CD14-positive monocyte (primary cell): ENCODE measurements around the gene SPDYE4. TPM values are rescaled to one million over a fixed set of nuclear protein-coding genes. Genes with fewer than 3 reads are reported as not detected.

Experiments
- DNase-seq, 3 donors: peaks; one replicate each; pipeline ENCODE4 v3.0.0-alpha.2; 2011 to 2022
- H2AFZ ChIP-seq: 2 replicates; pipeline ENCODE4 v1.6.0; 2012; ENCODE audit warnings: mild to moderate bottlenecking, low read depth, low read length, inconsistent platforms; ENCODE audit not compliant: insufficient read depth, poor library complexity, severe bottlenecking
- H3K27ac ChIP-seq, 2 donors: 1 replicate in 1 of 2; 2 replicates in 1 of 2; pipeline ENCODE4 v1.5.1; 2012 to 2013; ENCODE audit warnings: low read length in 2 of 2, control low read depth in 1 of 2, inconsistent platforms in 1 of 2, low read depth in 1 of 2, mild to moderate bottlenecking in 1 of 2
- H3K27me3 ChIP-seq, 2 donors: one replicate each; pipeline versions ENCODE4 v1.6.0 to v1.6.1; 2011 to 2013; ENCODE audit warnings: low read length in 2 of 2; ENCODE audit not compliant: control insufficient read depth in 2 of 2, insufficient read depth in 2 of 2
- H3K36me3 ChIP-seq, 2 donors: replicated peaks in 1 of 2; 1 replicate in 1 of 2; 2 replicates in 1 of 2; pipeline versions ENCODE4 v1.5.1 to v1.6.1; 2012 to 2013; ENCODE audit warnings: low read length in 2 of 2, control low read depth in 1 of 2, inconsistent platforms in 1 of 2, mild to moderate bottlenecking in 1 of 2; ENCODE audit not compliant: insufficient read depth in 2 of 2, control insufficient read depth in 1 of 2
- H3K4me1 ChIP-seq, 2 donors: 1 replicate in 1 of 2; 2 replicates in 1 of 2; pipeline versions ENCODE4 v1.5.1 to v1.6.1; 2012 to 2013; ENCODE audit warnings: low read length in 2 of 2, control low read depth in 1 of 2, inconsistent platforms in 1 of 2, mild to moderate bottlenecking in 1 of 2, moderate library complexity in 1 of 2; ENCODE audit not compliant: insufficient read depth in 2 of 2, control insufficient read depth in 1 of 2
- H3K4me2 ChIP-seq: replicated peaks from 2 replicates; pipeline ENCODE3; 2012; ENCODE audit warnings: low read length, moderate library complexity, mild to moderate bottlenecking; ENCODE audit not compliant: poor library complexity, severe bottlenecking; ENCODE audit errors: extremely low read depth
- H3K4me3 ChIP-seq, 3 experiments: fragments of 200-600 bp in 1 of 3; sonication (generic) in 1 of 3; replicated peaks in 1 of 3; 1 replicate in 2 of 3; 2 replicates in 1 of 3; pipeline ENCODE4 v1.5.1; 2011 to 2013; ENCODE audit warnings: low read length in 3 of 3, mild to moderate bottlenecking in 3 of 3, control low read depth in 2 of 3, low read depth in 2 of 3, inconsistent platforms in 1 of 3, moderate library complexity in 1 of 3
- H3K79me2 ChIP-seq: 2 replicates; pipeline ENCODE4 v1.6.0; 2012; ENCODE audit warnings: mild to moderate bottlenecking, control low read depth, inconsistent platforms, low read length, moderate library complexity; ENCODE audit not compliant: insufficient read depth
- H3K9ac ChIP-seq: 2 replicates; pipeline ENCODE4 v1.6.0; 2017; ENCODE audit warnings: low read length, mild to moderate bottlenecking; ENCODE audit not compliant: insufficient read depth, poor library complexity, severe bottlenecking
- H3K9me3 ChIP-seq, 2 donors: replicated peaks in 1 of 2; 1 replicate in 1 of 2; 2 replicates in 1 of 2; pipeline versions ENCODE4 v1.5.1 to v1.6.1; 2012 to 2013; ENCODE audit warnings: low read length in 2 of 2, control low read depth in 1 of 2; ENCODE audit not compliant: control insufficient read depth in 1 of 2, insufficient read depth in 1 of 2
- H4K20me1 ChIP-seq: 2 replicates; pipeline ENCODE4 v1.6.0; 2012; ENCODE audit warnings: mild to moderate bottlenecking, low read length, control low read depth, moderate library complexity; ENCODE audit not compliant: insufficient read depth
- H3K27ac Mint-ChIP-seq, 7 donors: one replicate each; pipeline ENCODE4 v1.8.0; 2020; ENCODE audit warnings: mild to moderate bottlenecking in 7 of 7, mixed read lengths in 7 of 7, moderate library complexity in 6 of 7, inconsistent platforms in 2 of 7
- H3K27me3 Mint-ChIP-seq, 3 donors: one replicate each; pipeline ENCODE4 v1.8.0; 2021 to 2022; ENCODE audit warnings: low read depth in 3 of 3, mild to moderate bottlenecking in 3 of 3, mixed read lengths in 3 of 3, moderate library complexity in 3 of 3, inconsistent platforms in 1 of 3
- H3K36me3 Mint-ChIP-seq, 2 donors: one replicate each; pipeline ENCODE4 v1.8.0; 2020; ENCODE audit warnings: mixed read lengths in 2 of 2, inconsistent platforms in 1 of 2, mild to moderate bottlenecking in 1 of 2
- H3K4me1 Mint-ChIP-seq: one replicate; pipeline ENCODE4 v1.8.0; 2020; ENCODE audit warnings: mild to moderate bottlenecking, mixed read lengths
- H3K4me3 Mint-ChIP-seq, 2 donors: one replicate each; pipeline ENCODE4 v1.8.0; 2020; ENCODE audit warnings: mild to moderate bottlenecking in 2 of 2, mixed read lengths in 2 of 2, moderate library complexity in 1 of 2
- H3K9me3 Mint-ChIP-seq, 7 donors: one replicate each; pipeline ENCODE4 v1.8.0; 2020 to 2022; ENCODE audit warnings: mixed read lengths in 7 of 7, mild to moderate bottlenecking in 6 of 7, moderate library complexity in 6 of 7, inconsistent platforms in 2 of 7
- CTCF ChIP-seq: fragments of 200-600 bp; IDR thresholded peaks from one replicate; pipeline ENCODE4 v1.8.0; 2022; ENCODE audit warnings: antibody characterized with exemption, mild to moderate bottlenecking
- WGBS: methylation state at CpG from one replicate; pipeline ENCODE4 v1.1.5; 2013; ENCODE audit warnings: missing lambda C conversion rate; ENCODE audit not compliant: insufficient coverage; 5-methylcytosine and 5-hydroxymethylcytosine counted together
- intact Hi-C, 2 donors: fragments of 100-400 bp; cut with micrococcal nuclease; formaldehyde crosslinking; loops; one replicate each; pipeline versions ENCODE4 v1.15.0 to v1.15.1; 2023
- polyA plus RNA-seq, 3 donors: library from polyadenylated mRNA; depleted of rRNA in 1 of 3; unstranded in 2 of 3; stranded (reverse) in 1 of 3; fragments of 300-500 nt in 2 of 3; fragments of >200 nt in 1 of 3; fragmentation: Illumina TruSeq in 2 of 3; gene quantifications; 1 replicate in 2 of 3; 2 replicates in 1 of 3; pipeline ENCODE4 v1.2.3, GENCODE V29; 2012 to 2021

Gene SPDYE4
- polyA plus RNA-seq, 3 donors: 0.09 TPM; not detected in 2

GRCh38 chr17:8720596-8720995 lies 37.8 kb downstream of the SPDYE4 start:
- intact Hi-C loops: no loop called here
- WGBS: 100% methylated on average over 1 of the region's 9 CpGs
- H3K4me1 ChIP-seq: no peaks in the 10 kb centered on the region
- H3K9me3 ChIP-seq: peaks cover 0 to 3% of the 10 kb centered on the region in 2 donors
- no peak for TF ChIP-seq CTCF
- H3K4me3 ChIP-seq: no peak overlapping the region
- no peak overlapping the region for H3K4me3 Mint-ChIP-seq
- H2AFZ ChIP-seq: no peak overlapping the region
- peaks cover 3% of the 10 kb centered on the region for H3K4me1 Mint-ChIP-seq
- no peak overlapping the region for H3K27ac Mint-ChIP-seq
- H3K9me3 Mint-ChIP-seq: peaks cover 4 to 9% (median 6%) of the 10 kb centered on the region in 7 donors
- H4K20me1 ChIP-seq: no peaks in the 10 kb centered on the region
- no peak overlapping the region for H3K9ac ChIP-seq
- H3K27ac ChIP-seq: no peak overlapping the region
- no peak for DNase-seq
- H3K27me3 Mint-ChIP-seq: peaks cover 0 to 8% (median under 1%) of the 10 kb centered on the region in 3 donors
- no peak overlapping the region for H3K4me2 ChIP-seq
- H3K36me3 Mint-ChIP-seq: no peaks in the 10 kb centered on the region
- H3K27me3 ChIP-seq: no peaks in the 10 kb centered on the region
- H3K79me2 ChIP-seq: no peaks in the 10 kb centered on the region
- no peaks in the 10 kb centered on the region for H3K36me3 ChIP-seq

- H3K4me3 Mint-ChIP-seq: no peak overlapping the region
- Histone ChIP-seq H4K20me1 (no peaks in the 10 kb centered on the region), H3K9ac (no peak overlapping the region), H3K9me3 (peaks cover 0 to 3% of the 10 kb centered on the region in 2 donors), H3K79me2 (no peaks in the 10 kb centered on the region), H3K27ac (no peak overlapping the region), H2AFZ (no peak overlapping the region), H3K4me1 (no peaks in the 10 kb centered on the region), H3K4me2 (no peak overlapping the region), H3K4me3 (no peak overlapping the region), H3K27me3 (no peaks in the 10 kb centered on the region), H3K36me3 (no peaks in the 10 kb centered on the region)
- intact Hi-C loops: no loop called here
- 97% methylated on average over 2 of the region's 5 CpGs for WGBS
- DNase-seq: no peak
- peaks cover 0 to 8% (median 0%) of the 10 kb centered on the region in 3 donors for H3K27me3 Mint-ChIP-seq
- no peaks in the 10 kb centered on the region for H3K4me1 Mint-ChIP-seq
- no peak for TF ChIP-seq CTCF
- H3K36me3 Mint-ChIP-seq: no peaks in the 10 kb centered on the region
- no peak overlapping the region for H3K27ac Mint-ChIP-seq
- peaks cover 4 to 11% (median 6%) of the 10 kb centered on the region in 7 donors for H3K9me3 Mint-ChIP-seq
Observed at GRCh38 chr17:8719291-8720246, 38.8 kb downstream of the SPDYE4 start.
